Measurements from ENCODE around the gene PKN2. TPM values are rescaled to one million over a fixed set of nuclear protein-coding genes. Genes with fewer than 3 reads are reported as not detected.

The PKN2 gene
- total RNA-seq, 2 donors from 2014 or later, result 29.7 to 66.9 TPM

DNA sequence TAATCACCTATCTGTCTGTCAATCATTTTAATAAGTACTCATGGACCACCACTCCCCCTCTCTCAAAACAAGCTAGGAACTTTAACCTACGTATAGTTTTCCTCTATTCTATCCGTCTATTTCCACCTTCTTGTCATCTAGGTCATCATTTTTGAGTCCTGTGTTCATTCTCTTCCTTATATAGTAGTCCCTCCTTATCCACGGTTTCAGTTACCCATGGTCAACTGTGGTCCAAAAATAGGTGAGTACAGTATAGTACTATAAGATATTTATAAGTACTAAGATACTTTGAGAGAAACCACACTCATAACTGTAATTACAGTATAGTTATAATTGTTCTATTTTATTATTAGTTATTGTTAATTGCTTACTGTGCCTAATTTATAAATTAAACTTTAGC lies 7.5 kb downstream of the PKN2 start:
- no peak overlapping the region for H3K27ac ChIP-seq
- peaks cover 3 to 12% of the 10 kb centered on the region in 2 donors for H3K4me1 ChIP-seq (ENCODE audit: control insufficient read depth in 1 of 2, low read depth in 2 of 2)
- TF ChIP-seq, protein P1, sequence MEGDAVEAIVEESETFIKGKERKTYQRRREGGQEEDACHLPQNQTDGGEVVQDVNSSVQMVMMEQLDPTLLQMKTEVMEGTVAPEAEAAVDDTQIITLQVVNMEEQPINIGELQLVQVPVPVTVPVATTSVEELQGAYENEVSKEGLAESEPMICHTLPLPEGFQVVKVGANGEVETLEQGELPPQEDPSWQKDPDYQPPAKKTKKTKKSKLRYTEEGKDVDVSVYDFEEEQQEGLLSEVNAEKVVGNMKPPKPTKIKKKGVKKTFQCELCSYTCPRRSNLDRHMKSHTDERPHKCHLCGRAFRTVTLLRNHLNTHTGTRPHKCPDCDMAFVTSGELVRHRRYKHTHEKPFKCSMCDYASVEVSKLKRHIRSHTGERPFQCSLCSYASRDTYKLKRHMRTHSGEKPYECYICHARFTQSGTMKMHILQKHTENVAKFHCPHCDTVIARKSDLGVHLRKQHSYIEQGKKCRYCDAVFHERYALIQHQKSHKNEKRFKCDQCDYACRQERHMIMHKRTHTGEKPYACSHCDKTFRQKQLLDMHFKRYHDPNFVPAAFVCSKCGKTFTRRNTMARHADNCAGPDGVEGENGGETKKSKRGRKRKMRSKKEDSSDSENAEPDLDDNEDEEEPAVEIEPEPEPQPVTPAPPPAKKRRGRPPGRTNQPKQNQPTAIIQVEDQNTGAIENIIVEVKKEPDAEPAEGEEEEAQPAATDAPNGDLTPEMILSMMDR (IDR thresholded peaks at IDR 0.05), result no peak
- no peaks in the 10 kb centered on the region for H3K36me3 ChIP-seq
- DNase-seq (ENCODE audit: low spot score) (no peak), ATAC-seq (ENCODE audit: insufficient number of reproducible peaks, low FRiP score, low read depth) (no peak)
- H3K4me3 ChIP-seq, result no peak overlapping the region
- H3K27me3 ChIP-seq (replicated peaks; ENCODE audit: insufficient read depth), result no peaks in the 10 kb centered on the region
- H3K9me3 ChIP-seq, result no peaks in the 10 kb centered on the region

DNA sequence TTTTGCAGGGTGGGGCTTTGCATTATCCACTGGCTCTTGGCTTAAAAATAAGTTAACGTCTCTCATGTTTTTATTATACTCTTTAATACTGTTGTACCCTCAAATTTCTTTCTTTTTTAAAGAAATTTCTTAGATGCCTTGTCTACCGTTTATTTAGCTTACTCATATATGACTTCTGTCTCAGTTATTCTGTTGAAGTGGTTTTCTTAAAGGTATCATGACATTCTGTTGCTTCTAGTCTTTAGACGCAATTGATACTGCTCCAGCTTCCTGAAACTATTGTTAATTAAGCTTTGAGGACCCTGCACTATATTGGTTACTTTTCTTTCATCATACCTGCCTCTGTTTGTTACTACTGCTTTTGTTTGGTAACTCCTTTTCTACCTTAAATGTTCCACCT lies 11.7 kb downstream of the PKN2 start:
- TF ChIP-seq, protein P1 (IDR thresholded peaks at IDR 0.05), result no peak
- Histone ChIP-seq H3K27me3 (replicated peaks; ENCODE audit: insufficient read depth) (no peaks in the 10 kb centered on the region), H3K9me3 (no peaks in the 10 kb centered on the region), H3K27ac (no peak overlapping the region), H3K36me3 (no peaks in the 10 kb centered on the region), H3K4me1 (ENCODE audit: control insufficient read depth in 1 of 2, low read depth in 2 of 2) (peaks cover 12 to 13% of the 10 kb centered on the region in 2 donors), H3K4me3 (no peak overlapping the region)
- DNase-seq (ENCODE audit: low spot score), result no peak
- ATAC-seq (ENCODE audit: insufficient number of reproducible peaks, low FRiP score, low read depth), result no peak

DNA sequence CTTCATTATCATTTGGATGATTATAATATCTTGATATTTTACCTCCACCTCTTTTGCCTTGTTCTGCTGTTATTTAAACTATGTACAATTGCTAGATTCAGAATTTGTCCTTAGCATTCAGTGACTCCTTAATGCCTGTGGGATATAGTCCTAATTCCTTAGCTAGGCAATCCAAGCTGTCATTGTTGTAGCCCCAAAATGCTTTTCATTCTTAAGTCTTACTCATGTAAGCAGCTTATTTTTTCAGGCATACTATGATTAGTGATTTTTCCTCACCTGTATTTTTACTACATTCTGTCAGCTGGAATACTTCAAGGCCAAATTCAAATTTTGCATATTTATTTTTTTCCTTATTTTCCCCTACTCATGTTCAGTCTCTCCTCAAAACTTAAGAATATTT lies 13.4 kb downstream of the PKN2 start:
- Histone ChIP-seq H3K36me3 (no peaks in the 10 kb centered on the region), H3K27ac (no peak overlapping the region), H3K4me3 (no peak overlapping the region), H3K9me3 (no peaks in the 10 kb centered on the region), H3K27me3 (replicated peaks; ENCODE audit: insufficient read depth) (no peaks in the 10 kb centered on the region), H3K4me1 (ENCODE audit: control insufficient read depth in 1 of 2, low read depth in 2 of 2) (peaks cover 13 to 18% of the 10 kb centered on the region in 2 donors)
- TF ChIP-seq, protein P1 (IDR thresholded peaks at IDR 0.05), result no peak
- ATAC-seq (ENCODE audit: insufficient number of reproducible peaks, low FRiP score, low read depth) (no peak), DNase-seq (ENCODE audit: low spot score) (no peak)

DNA sequence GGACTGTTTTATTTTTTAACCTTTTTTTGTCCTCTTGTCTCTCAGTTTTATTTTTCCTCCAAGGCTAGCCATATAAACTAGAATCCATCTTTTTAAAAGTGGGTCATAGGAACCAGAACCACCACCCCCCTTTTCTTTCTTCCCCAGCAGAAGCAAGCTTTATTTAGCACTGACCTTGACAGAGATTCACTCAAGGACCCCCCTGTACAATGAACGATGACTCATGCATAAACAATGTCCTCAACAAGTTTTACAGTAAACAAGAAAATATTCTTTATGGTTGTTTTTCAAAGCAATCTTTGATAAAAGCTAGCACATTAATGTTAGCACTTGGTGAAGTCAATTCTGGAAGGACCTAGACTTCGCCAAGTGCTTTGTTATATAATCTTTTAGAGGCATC lies 14.1 kb downstream of the PKN2 start:
- H3K27ac ChIP-seq, result no peak overlapping the region
- H3K9me3 ChIP-seq, result no peaks in the 10 kb centered on the region
- no peak for ATAC-seq (ENCODE audit: insufficient number of reproducible peaks, low FRiP score, low read depth)

DNA sequence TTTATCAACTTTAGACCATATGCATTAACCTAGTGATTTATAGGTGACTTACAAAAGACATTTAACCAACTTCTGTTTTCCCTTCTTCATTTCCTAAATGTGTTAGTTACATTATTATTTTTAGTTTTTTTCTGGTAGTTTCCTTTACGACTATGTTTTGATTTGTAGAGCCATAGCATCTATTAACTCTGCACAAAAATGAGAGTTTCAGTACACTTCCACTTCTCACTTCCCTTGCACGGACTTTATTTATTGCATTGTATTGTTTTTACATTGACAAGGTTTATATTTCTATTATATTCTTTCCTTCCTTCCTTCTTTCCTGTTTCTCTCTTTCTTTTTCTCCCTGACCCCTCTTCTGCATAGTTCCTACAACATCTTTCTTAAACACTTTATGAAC lies 14.7 kb downstream of the PKN2 start:
- Histone ChIP-seq H3K4me3 (no peak overlapping the region), H3K4me1 (ENCODE audit: control insufficient read depth in 1 of 2, low read depth in 2 of 2) (peaks cover 9 to 22% of the 10 kb centered on the region in 2 donors), H3K27ac (no peak overlapping the region), H3K27me3 (replicated peaks; ENCODE audit: insufficient read depth) (no peaks in the 10 kb centered on the region), H3K36me3 (no peaks in the 10 kb centered on the region), H3K9me3 (no peaks in the 10 kb centered on the region)
- TF ChIP-seq, protein P1 (IDR thresholded peaks at IDR 0.05), result no peak
- DNase-seq (ENCODE audit: low spot score) (no peak), ATAC-seq (ENCODE audit: insufficient number of reproducible peaks, low FRiP score, low read depth) (no peak)

More for the DNA sequence above, 14.1 kb downstream of the PKN2 start:
- DNase-seq (ENCODE audit: low spot score), result no peak
- no peaks in the 10 kb centered on the region for H3K27me3 ChIP-seq (replicated peaks; ENCODE audit: insufficient read depth)
- H3K4me3 ChIP-seq, result no peak overlapping the region
- no peaks in the 10 kb centered on the region for H3K36me3 ChIP-seq
- peaks cover 13 to 22% of the 10 kb centered on the region in 2 donors for H3K4me1 ChIP-seq (ENCODE audit: control insufficient read depth in 1 of 2, low read depth in 2 of 2)
- TF ChIP-seq, protein P1 (IDR thresholded peaks at IDR 0.05), result no peak

Measured in thoracic aorta (tissue), 2 donors.